Type B pancreatic cell (in vitro differentiated cells): ENCODE data around the gene TMEM156. TPM values are rescaled to one million over a fixed set of nuclear protein-coding genes. Genes with fewer than 3 reads are reported as not detected.

Experiments used
- DNase-seq: peaks from one replicate; pipeline ENCODE4 v3.0.0; 2021; ENCODE audit warnings: mixed read lengths; ENCODE audit not compliant: unreplicated experiment; ENCODE audit errors: extremely low spot score
- H3K27ac Mint-ChIP-seq: 2 replicates; pipeline ENCODE4 v1.8.0; 2021; ENCODE audit warnings: mild to moderate bottlenecking, mixed read lengths
- H3K27me3 Mint-ChIP-seq: 2 replicates; pipeline ENCODE4 v1.8.0; 2021; ENCODE audit warnings: mixed read lengths
- H3K36me3 Mint-ChIP-seq: 2 replicates; pipeline ENCODE4 v1.8.0; 2021; ENCODE audit warnings: mixed read lengths
- H3K4me1 Mint-ChIP-seq: one replicate; pipeline ENCODE4 v1.8.0; 2021; ENCODE audit warnings: mixed read lengths; ENCODE audit not compliant: unreplicated experiment
- H3K4me3 Mint-ChIP-seq: 2 replicates; pipeline ENCODE4 v1.8.0; 2021; ENCODE audit warnings: mild to moderate bottlenecking, mixed read lengths
- H3K9me3 Mint-ChIP-seq: 2 replicates; pipeline ENCODE4 v1.8.0; 2021; ENCODE audit warnings: mixed read lengths
- total RNA-seq: library from RNA; stranded (reverse); gene quantifications from 2 replicates; pipeline ENCODE4 v1.2.1, GENCODE V29; 2021; ENCODE audit warnings: low replicate concordance
- TF ChIP-seq, protein P1 (sequence below): fragments of 200-600 bp; sonication (generic); conservative IDR thresholded peaks from 2 replicates; pipeline ENCODE4 v1.5.0; 2021; ENCODE audit warnings: antibody characterized with exemption, mild to moderate bottlenecking

The TMEM156 gene
- total RNA-seq, 1 donor from 2014 or later = not detected

DNA sequence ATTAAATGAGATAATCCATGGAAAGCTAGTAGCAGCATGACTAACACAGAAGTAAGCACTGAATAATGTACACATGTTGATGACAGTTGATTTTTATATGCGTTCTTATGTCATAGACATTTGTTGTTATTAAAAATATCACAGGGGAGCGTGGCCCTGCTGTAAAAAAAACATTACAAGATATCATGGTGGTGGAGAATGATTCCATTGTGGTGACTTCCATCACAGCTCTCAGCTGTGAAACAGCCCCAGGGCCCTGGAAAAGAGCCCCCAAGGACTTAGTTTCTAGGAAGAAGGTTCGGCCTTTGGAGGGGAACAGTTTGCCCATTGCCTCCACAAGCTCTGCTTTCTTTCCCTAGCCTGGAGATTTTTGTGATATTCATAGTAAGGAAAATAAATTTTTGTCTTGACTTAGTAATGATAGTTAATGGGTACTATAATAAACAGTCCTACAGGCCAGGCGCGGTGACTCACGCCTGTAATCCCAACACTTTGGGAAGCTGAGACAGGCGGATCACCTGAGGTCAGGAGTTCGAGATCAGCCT is 114.7 kb downstream of the TMEM156 start:
- H3K27me3 Mint-ChIP-seq = no peaks in the 10 kb centered on the region
- H3K4me3 Mint-ChIP-seq = no peak overlapping the region
- no peak for DNase-seq
- H3K36me3 Mint-ChIP-seq = peaks cover 24% of the 10 kb centered on the region
- TF ChIP-seq, protein P1, sequence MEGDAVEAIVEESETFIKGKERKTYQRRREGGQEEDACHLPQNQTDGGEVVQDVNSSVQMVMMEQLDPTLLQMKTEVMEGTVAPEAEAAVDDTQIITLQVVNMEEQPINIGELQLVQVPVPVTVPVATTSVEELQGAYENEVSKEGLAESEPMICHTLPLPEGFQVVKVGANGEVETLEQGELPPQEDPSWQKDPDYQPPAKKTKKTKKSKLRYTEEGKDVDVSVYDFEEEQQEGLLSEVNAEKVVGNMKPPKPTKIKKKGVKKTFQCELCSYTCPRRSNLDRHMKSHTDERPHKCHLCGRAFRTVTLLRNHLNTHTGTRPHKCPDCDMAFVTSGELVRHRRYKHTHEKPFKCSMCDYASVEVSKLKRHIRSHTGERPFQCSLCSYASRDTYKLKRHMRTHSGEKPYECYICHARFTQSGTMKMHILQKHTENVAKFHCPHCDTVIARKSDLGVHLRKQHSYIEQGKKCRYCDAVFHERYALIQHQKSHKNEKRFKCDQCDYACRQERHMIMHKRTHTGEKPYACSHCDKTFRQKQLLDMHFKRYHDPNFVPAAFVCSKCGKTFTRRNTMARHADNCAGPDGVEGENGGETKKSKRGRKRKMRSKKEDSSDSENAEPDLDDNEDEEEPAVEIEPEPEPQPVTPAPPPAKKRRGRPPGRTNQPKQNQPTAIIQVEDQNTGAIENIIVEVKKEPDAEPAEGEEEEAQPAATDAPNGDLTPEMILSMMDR = no peak
- no peaks in the 10 kb centered on the region for H3K4me1 Mint-ChIP-seq
- peaks cover 4% of the 10 kb centered on the region for H3K9me3 Mint-ChIP-seq
- no peak overlapping the region for H3K27ac Mint-ChIP-seq

Other genes starting within 250 kb of the TMEM156 start
- gene TLR10, start 249.4 kb downstream of the TMEM156 start, total RNA-seq = 0.22 and 0.81 TPM in 2 replicates
- 0.36 and 0.55 TPM in 2 replicates for gene TLR1, start 227.6 kb downstream of the TMEM156 start, total RNA-seq
- gene TLR6, start 175.6 kb downstream of the TMEM156 start, total RNA-seq = 0.56 and 0.67 TPM in 2 replicates
- gene FAM114A1, start 164.6 kb downstream of the TMEM156 start, total RNA-seq = 33.9 and 54.2 TPM in 2 replicates
- gene KLHL5, start 29.8 kb upstream of the TMEM156 start, total RNA-seq = 15.7 and 27.3 TPM in 2 replicates
- 36.2 and 68.7 TPM in 2 replicates for gene WDR19, start 150.1 kb upstream of the TMEM156 start, total RNA-seq